ENCODE results near the gene SIDT1. TPM values are rescaled to one million over a fixed set of nuclear protein-coding genes. Genes with fewer than 3 reads are reported as not detected.

Gene SIDT1
- polyA plus RNA-seq, 1 donor, result 3.8 TPM

GRCh38 chr3:113597596-113598354 lies 65.4 kb downstream of the SIDT1 start:
- no peak for DNase-seq

GRCh38 chr3:113600418-113601182 lies 68.2 kb downstream of the SIDT1 start:
- DNase-seq, result no peak

- no peak for DNase-seq
Observed at GRCh38 chr3:113601240-113601639, 68.9 kb downstream of the SIDT1 start.

- DNase-seq, result no peak
Observed at GRCh38 chr3:113602256-113602655, 69.9 kb downstream of the SIDT1 start.

GRCh38 chr3:113602836-113603235 lies 70.5 kb downstream of the SIDT1 start:
- DNase-seq, result no peak

GRCh38 chr3:113606539-113607218 lies 74.3 kb downstream of the SIDT1 start:
- no peak for DNase-seq

DNA sequence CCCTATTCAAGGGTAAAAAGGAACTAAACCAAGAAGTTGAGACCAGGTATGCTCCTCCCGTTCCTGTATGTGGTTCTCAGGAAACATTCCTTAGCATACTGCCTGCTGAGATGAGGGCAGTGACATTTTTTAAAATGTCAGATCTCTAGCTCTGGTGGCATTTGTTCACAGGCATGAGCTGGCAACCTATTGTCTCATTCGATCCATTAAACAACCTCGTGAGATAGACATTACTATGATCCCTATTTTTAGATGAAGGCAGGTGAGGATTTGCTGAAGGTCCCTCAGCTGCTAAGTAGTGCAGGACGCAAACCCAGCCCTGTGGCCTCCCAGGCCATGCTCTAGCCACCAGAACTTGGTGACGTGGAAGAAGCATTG lies 74.9 kb downstream of the SIDT1 start:
- DNase-seq, result no peak

GRCh38 chr3:113614402-113614801 lies 82.0 kb downstream of the SIDT1 start:
- DNase-seq, result no peak

GRCh38 chr3:113615976-113616375 lies 83.6 kb downstream of the SIDT1 start:
- DNase-seq, result no peak

DNA sequence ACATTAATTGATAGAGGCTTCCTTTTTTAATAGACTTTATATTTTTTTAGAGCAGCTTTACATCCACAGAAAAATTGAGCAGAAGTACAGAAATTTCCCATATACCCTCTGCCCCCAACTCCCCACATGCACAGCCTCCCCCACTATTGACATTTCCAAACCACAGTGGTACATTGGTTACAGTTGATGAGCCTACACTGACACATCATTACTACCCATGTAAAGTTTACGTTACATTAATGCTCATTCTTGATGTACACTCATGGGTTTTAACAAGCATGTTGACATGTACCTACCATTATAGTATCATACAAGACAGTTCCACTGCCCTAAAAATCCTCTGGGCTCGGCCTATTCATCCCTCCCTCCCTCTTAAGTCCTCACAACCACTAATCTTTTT lies 85.4 kb downstream of the SIDT1 start:
- DNase-seq, result no peak

DNA sequence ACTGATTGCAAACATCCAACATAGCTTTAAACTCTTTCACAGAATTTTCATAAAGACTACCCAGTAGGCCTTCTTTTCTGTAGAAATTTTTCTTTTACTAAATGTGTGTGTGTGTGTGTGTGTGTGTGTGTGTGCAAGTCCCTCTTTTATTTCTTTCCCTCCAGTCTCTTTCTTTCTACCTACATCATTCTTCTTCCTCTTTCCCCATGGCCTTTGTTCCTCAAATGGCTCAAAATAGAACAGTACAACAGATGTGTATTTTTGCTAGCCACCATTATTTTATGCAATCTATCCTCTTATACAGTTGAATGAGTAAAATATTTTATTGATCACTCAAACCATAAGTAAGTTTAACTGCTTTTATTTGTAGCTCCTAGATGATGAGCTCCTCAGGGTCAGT lies 87.7 kb downstream of the SIDT1 start:
- no peak for DNase-seq

DNA sequence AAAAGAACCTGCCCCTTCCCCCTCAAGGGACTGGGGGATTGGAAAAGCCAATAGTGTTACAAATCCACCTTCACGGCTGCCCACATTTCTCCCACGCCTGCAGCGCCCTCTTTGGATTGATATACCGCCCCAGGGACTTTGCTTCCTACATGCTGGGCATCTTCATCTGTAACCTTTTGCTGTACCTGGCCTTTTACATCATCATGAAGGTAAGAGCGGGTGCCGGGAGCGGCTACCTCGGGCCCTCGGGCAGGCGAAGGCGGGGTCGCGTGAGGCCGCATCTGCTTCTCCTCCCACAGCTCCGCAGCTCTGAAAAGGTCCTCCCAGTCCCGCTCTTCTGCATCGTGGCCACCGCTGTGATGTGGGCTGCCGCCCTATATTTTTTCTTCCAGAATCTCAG lies 91.0 kb downstream of the SIDT1 start:
- no peak for DNase-seq

DNA sequence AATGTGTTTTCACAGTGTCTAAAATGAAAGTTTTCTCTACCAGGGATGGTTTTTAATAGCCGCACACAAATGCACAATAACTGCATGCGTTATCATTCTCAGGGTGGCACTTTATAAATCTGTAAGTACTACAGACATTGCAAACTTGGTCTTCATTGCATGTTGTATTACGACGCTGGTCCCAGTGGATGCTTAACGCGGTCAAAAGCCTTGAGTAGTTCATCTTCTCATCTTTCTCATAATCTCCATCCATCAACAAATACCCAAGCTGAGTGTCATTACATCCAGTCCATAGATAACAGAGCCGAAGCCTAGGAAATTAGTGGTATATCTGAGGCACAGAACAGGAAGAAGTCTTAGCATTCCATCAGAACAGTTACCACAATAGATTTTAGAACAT lies 91.5 kb downstream of the SIDT1 start:
- DNase-seq, result no peak

DNA sequence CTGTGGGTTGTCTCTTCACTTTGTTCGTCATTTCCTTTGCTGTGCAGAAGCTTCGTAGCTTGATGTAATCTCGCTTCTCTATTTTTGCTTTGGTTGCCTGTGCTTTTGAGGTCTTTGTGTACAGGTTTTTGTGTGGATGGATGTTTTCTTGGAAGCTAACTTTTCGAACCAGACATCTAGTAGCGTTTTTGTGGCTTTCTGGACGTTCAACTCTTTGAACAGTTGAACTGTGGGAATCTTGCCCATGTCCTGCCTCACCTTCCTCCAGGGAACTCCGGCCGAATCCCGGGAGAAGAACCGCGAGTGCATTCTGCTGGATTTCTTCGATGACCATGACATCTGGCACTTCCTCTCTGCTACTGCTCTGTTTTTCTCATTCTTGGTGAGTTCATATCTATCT lies 93.5 kb downstream of the SIDT1 start:
- DNase-seq, result no peak

DNA sequence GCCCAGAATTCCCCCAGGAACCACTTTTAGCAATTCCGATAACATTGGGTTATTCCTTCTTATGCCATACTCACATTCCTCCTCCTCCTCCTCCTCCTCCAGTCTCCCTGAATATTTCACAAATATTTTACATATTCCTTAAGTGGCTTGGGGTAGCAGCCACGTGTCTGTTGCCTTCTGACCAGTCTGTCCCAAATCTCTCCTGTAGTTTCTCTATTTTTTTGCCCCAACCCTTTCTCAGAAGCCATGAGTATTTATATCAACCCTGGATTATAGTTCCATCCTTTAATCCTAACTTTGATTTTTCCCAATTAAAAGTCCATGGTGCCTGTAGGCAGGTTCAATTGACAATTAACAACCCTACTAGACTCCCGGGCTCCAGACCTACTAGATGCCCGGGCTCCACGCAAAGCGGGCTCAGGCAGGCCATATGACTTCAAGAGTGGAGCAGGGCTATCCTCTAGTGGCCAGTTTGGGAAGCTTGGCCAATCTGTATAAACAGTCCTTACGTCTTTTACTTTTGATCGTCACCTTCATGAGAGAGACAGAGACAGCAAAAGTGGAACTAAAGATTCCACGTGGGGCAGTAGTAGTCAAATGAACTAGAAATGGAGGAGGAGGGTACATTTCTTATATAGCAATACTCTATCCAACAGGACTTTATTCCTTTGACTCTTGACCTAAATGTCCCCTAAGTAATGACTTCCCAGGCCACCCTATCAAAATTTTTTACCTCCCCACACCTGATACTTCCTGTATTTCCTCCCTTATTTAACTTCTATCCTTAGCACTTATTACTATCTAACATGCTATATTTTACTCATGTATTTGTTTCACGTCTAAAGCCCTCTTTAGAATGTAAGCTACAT lies 94.4 kb downstream of the SIDT1 start:
- DNase-seq, result peak; percentile 55

DNA sequence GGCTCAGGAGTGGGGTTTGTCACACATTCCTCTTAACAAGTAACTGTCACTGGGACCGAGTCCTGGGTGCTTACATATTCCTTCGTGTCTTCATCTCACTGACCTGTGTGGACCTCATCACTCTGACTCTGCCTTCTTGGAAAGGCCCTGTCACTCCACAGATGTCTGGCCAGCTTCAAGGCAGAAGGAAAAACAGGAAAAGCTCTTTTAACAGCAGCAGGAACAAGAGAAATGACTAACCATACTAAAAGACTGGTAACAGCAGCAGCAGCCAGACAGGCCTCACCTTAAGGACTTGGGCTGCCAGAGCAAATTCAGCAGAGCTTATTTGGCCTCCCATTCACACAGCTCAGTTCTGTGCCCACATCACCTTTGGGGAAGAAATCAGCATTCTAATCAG lies 96.0 kb downstream of the SIDT1 start:
- DNase-seq, result no peak

GRCh38 chr3:113628788-113629187 lies 96.4 kb downstream of the SIDT1 start:
- no peak for DNase-seq

- DNase-seq, result peak; percentile 64
Observed at GRCh38 chr3:113629584-113630421, 97.4 kb downstream of the SIDT1 start.

GRCh38 chr3:113630956-113631542 lies 98.7 kb downstream of the SIDT1 start:
- no peak for DNase-seq

GRCh38 chr3:113631573-113631972 lies 99.2 kb downstream of the SIDT1 start:
- DNase-seq, result no peak
